Loucy (cell line): Measurements from ENCODE around the gene CRADD.

Source experiments
- CTCF ChIP-seq: fragments of 200-600 bp; sonication (generic); conservative IDR thresholded peaks from 2 replicates; pipeline ENCODE4 v1.5.1; 2014; ENCODE audit warnings: mild to moderate bottlenecking, antibody characterized with exemption, low read length
- EZH2phosphoT487 ChIP-seq: fragments of 200-600 bp; IDR thresholded peaks from 2 replicates; pipeline ENCODE4 v1.6.1; 2018; ENCODE audit warnings: antibody characterized with exemption, mild to moderate bottlenecking, moderate library complexity, borderline replicate concordance

DNA sequence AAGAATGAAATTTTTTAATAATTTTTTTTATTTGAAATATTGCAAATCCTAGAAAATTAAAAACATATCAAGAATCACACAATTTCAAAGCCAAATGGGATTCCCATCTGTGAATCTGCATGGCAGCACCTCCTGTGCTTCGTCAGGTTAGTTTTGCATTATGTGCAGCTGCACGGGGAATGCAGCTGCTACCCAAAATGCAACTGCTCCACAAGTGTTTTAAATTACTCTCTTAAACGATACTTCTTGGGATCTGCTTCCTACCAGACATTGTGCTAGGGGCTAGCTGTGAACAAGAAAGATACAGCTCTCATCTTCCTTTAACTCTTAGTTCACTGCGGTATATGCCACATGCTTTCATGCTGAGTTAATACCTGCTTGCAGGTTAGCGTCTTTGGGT, 154.2 kb downstream of the CRADD start:
- TF ChIP-seq CTCF, result no peak
- TF ChIP-seq EZH2phosphoT487, result no peak
